NCI-H446 (cell line): Measurements from ENCODE around the gene PIEZO1.
"Not testable (repeated sequence)": the region's sequence is repeated elsewhere in the genome, so short reads cannot be mapped to it uniquely, and the experiment has no call there.

Source experiments
- DNase-seq, 2 experiments: peaks; one replicate each; lab custom pipeline; 2025; lab: John Stamatoyannopoulos, UW

Gene PIEZO1, protein sequence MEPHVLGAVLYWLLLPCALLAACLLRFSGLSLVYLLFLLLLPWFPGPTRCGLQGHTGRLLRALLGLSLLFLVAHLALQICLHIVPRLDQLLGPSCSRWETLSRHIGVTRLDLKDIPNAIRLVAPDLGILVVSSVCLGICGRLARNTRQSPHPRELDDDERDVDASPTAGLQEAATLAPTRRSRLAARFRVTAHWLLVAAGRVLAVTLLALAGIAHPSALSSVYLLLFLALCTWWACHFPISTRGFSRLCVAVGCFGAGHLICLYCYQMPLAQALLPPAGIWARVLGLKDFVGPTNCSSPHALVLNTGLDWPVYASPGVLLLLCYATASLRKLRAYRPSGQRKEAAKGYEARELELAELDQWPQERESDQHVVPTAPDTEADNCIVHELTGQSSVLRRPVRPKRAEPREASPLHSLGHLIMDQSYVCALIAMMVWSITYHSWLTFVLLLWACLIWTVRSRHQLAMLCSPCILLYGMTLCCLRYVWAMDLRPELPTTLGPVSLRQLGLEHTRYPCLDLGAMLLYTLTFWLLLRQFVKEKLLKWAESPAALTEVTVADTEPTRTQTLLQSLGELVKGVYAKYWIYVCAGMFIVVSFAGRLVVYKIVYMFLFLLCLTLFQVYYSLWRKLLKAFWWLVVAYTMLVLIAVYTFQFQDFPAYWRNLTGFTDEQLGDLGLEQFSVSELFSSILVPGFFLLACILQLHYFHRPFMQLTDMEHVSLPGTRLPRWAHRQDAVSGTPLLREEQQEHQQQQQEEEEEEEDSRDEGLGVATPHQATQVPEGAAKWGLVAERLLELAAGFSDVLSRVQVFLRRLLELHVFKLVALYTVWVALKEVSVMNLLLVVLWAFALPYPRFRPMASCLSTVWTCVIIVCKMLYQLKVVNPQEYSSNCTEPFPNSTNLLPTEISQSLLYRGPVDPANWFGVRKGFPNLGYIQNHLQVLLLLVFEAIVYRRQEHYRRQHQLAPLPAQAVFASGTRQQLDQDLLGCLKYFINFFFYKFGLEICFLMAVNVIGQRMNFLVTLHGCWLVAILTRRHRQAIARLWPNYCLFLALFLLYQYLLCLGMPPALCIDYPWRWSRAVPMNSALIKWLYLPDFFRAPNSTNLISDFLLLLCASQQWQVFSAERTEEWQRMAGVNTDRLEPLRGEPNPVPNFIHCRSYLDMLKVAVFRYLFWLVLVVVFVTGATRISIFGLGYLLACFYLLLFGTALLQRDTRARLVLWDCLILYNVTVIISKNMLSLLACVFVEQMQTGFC (N-terminal part only)

DNA sequence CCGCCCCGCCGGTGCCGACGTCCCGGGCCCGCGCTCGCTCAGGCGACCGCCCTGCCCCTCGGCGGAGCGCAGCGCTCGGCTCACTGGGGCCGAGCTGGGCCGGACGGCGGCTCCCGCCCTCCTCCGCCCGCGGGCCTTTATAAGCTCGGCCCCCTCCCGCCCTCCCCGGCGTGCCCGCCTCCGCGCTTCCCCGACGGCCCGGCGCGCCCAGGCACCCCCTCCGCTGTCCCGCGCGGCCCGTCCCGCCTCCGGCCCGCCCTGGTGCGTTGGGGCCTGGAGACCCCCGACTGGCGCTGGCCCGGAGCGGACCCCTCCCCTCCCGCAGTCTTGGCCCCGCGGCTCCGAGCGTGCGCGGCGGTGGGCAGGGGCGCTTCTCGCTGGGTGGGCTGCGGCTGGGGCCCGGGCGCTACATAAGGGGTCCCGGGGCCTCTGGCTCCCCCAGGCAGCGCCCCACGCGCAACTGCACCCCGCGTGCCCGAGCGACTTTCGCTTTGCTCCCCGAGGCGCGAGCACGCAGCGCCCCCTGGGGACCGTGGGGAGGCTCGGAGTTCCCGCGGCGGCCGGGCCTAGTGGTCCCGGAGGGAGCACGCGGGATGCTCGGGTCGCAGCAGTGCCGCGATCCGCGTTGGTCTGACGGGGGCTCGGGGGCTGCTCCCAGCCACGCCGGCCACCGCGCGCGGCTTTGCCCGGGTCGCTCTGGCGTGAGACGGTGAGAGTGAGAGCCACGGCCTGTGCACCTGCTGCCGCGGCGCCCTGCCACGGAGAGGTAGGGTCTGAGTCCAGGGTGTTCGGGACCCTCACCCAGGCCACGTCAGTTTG lies at the start of gene PIEZO1:
PIEZO1 (minus strand) TSS at position 115 of the 819 bp plus-strand sequence. CDS start 256 bp downstream, outside the sequence.
- no peak for DNase-seq

DNA sequence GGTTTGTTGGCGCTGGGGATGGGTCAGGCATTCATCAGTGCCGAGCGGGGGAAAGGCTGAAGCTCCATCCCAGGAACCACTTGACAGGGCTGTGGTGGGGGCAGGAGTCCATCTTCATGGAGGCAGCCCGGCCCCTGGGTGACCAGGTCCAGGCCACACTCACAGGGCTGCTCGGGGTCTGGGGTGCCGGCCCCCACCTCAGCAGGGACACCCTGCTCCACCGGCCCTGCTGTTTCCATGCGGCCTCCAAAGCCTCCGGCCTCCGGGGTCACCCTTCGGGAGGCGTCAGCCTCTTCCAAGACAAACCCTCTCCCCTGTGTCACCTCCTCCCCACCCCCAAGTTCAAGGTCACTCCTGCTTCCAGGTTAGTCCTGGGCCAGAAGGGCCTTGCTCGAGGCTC lies 49.6 kb upstream of the PIEZO1 start:
- DNase-seq: no peak

DNA sequence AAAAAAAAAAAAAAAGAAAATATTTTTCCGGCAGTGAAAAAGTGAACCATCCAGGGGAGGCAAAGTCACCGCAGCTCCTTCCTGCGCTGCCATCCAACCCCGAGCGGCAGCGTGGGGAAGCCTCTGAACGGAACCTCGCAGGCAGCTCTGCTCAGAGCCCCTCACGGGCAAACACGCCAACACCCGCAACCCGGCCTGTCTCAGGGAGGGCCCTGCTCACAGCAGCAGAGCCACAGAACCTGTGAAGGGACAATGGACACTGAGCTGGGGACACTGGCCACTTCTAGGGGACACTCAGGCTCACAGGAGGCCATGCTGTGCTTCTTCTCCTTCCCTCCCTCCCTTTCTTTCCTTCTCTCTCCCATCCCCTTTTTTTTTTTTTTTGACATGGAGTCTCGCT lies 48.1 kb upstream of the PIEZO1 start:
- DNase-seq: no peak

DNA sequence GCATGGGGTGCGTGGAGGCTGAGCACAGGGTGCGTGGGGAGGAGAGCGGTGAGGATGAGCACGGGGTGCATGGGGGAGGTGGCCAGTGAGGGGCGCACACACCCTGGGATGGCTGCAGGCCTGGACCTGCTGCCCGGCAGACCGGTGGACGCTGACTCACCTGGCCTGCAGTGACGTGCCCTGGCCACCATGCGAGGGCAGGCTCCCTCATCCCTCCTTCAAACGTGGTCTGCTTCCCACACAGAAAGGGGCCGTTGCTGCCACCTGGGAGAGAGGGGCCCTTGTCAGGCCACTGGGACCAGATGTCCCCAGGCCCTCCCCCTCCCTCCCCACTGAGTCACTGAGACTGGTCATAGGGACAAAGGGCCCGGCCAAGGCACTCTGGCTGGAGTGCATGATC lies 46.8 kb upstream of the PIEZO1 start:
- no peak for DNase-seq

DNA sequence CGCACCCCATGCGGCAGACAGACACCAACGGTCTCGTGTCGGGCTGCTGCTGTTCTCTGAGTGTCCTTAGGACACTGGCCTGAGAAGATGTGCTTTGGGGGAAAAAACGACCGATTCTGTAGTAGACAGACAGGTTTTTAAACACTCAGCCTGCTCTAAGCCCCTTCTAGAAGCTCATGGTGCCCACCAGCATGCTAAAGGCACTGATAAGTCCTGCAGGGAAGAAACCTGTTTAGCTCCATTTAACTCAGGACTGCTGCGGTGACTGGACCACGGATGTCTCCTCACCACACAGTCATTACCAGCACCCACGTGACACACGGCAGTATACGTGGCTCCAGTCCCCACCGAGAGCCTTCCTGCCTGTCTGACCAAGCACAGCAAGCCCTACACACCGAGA lies 45.8 kb upstream of the PIEZO1 start:
- DNase-seq: no peak

DNA sequence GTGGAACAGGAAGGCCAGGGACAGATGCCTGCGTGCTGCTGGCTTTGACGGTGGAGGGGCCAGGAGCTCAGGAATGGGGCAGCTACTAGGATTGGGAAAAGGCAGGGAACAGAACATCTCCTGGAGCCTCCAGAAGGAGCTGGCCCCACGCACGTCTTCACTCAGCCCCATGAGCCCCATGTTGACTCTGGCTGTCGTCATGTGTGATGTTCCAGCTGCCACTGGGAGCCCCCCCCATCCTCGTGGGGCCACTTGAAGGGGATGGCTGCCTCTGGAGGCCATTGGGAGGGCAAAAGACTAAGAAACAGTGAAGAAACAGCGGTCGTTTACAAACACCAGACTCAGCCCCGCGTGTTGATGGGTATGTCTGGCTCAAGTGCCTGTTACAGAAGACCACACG lies 45.2 kb upstream of the PIEZO1 start:
- DNase-seq: no peak

DNA sequence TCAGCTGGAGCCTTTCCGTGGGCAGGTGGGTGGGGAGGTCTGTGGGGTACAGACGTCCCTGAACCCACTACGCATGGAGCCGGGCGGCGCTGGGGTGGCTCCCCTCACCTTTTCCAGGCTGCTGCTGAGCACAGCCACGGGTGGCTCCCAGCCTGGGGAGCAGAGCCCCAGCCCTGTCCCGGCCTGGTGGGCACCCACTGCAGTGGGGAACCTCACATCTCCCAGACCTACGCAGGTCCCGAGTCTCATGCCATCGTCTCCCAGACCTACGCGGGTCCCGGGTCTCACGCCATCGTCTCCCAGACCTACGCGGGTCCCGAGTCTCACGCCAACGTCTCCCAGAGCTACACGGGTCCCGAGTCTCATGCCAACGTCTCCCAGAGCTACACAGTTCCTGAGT lies 43.7 kb upstream of the PIEZO1 start:
- no peak for DNase-seq

DNA sequence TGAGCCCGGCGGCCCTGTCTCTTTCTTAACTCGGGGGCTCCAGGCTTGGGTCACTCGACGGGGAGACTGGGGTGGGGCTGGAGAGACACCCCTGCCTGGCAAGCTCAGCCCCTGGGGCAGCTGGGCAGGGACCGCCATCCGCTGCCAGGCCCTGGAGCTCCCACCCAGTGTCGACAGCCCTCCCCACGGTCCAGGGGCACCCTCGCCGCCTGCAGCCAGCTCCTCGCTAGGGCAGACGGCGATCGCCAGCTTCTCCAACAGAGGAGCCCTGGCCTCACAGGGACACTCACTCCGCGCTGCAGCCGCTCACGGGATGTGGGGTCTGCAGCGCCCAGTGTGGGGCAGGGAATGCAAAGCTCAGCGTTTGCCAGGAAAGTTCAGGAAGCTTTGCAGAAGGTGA lies 42.7 kb upstream of the PIEZO1 start:
- no peak for DNase-seq

DNA sequence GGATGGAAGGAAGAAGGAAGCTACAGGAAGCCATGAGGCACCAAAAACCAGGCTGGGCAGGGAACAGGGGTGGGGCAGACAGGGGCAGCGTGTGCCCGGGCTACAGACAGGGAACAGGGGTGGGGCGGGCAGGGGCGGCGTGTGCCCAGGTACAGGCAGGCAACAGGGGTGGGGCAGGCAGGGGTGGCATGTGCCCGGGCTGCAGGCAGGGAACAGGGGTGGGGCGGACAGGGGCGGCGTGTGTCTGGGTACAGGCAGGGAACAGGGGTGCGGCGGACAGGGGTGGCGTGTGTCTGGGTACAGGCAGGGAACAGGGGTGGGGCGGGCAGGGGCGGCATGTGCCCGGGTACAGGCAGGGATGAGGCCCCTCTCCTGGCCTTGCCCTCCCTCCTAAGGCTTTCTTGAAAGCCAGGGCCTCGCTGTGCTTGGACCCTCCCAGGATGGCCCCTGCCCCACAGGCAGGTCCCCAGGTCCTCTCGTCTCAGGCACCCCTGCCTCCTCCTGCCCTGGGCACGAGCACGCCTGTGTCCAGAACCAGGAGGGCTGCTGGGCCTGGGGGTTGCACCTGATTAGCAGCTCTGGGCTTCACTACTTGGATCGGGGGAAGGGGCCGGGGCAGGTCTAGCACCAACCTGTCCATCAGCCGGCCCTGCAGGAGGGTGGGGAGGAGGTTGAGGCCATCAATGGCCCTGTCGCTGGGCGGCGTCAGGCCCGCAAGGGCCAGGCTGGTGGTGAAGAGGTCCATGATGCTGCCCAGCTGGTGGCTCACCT lies 41.2 kb upstream of the PIEZO1 start:
- DNase-seq: no peak

DNA sequence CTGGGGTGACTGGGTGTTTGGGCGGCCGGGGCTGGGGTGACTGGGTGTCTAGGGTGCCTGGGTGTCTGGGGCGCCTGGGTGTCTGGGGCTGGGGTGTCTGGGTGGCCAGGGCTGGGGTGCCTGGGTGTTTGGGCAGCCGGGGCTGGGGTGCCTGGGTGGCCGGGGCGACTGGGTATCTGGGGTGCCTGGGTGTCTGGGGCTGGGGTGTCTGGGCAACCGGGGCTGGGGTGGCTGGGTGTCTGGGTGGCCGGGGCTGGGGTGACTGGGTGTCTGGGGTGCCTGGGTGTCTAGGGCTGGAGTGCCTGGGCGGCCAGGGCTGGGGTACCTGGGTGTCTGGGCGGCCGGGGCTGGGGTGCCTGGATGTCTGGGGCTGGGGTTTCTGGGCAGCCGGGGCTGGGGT lies 40.1 kb upstream of the PIEZO1 start:
- DNase-seq: no peak

DNA sequence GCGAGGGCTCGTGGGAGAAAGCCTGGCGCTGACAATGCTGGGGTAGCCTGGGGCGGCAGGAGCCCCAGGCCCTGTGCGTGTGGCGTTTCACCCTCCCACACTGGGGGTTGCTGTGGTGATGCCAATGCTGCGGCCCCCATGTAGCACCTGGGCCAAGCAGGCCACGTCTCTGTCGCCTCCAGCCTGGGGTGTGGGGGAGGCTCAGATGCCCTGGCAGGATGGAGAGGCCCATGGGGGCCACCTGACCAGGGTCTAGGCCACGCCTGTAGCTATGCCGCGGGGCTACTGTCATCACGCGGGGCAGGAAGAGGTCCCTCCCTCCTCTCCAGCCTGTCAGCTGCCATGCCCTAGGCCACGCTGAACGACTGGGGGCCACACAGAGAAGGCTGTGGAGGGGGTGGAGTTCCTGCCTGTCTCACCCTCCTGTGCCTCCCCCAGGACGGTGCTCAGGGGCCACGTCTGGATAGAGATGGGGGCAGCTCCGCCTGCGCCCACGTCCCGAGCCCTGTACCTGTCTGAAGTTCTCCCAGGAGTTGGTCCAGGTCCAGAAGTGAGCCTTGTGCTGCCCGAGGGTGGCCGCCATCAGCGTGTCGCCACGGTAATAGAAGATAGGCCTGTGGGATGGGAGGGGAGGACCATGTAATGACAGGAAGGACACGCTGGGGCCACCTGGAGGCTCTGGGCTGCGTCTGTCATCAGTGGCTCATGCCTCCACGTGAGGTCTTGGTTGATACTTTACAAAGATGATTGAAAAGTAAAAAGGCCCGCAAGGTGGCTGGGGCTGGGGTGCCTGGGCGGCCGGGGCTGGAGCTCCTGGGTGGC lies 39.4 kb upstream of the PIEZO1 start:
- no peak for DNase-seq

DNA sequence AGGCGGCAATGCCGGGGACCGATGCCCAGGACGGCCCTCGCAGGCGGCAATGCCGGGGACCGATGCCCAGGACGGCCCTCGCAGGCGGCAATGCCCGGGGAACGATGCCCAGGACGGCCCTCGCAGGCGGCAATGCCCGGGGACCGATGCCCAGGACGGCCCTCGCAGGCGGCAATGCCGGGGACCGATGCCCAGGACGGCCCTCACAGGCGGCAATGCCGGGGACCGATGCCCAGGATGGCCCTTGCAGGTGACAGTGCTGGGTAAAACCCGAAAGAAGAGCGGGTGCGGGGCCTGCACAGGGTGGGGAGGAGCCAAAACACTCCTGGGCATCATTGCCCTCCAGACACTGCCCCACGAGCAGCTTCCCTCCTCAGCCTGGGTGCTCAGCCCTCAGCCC lies 38.6 kb upstream of the PIEZO1 start:
- not testable (repeated sequence) for DNase-seq

DNA sequence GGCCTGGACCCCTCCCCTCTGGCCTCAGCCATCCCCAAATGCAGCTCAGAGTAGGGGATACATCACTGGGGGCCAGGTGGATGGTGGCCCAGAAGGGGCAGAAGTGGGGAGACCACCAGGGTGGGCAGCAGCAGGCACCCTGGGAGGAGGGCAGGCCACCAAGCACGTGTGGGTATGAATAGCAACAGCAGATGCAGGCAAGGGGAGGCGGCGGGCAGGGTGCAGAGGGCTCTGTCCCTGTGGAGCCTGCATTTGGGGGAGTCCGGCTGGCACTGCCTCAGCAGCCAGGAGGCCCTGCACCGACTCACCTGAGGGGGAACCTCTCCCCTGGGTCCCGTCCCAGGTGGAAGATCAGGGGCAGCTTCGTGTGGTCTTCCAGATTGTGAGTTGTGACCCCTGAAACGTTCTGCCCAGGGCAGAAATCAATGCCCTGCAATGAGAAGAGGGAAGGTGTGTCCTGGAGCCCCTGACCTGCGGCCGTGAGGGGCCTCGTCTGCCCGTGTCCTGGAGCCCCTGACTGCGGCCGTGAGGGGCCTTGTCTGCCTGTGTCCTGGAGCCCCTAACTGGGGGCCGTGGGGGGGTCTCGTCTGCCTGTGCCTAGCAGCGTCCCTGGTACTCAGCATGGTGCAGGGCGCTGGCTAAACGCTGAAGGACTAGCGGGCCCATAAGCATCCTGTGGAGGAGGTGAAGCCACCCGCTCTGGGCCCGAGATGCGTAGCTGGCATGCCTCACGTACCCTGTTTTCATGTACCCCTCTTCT lies 37.4 kb upstream of the PIEZO1 start:
- DNase-seq: no peak

DNA sequence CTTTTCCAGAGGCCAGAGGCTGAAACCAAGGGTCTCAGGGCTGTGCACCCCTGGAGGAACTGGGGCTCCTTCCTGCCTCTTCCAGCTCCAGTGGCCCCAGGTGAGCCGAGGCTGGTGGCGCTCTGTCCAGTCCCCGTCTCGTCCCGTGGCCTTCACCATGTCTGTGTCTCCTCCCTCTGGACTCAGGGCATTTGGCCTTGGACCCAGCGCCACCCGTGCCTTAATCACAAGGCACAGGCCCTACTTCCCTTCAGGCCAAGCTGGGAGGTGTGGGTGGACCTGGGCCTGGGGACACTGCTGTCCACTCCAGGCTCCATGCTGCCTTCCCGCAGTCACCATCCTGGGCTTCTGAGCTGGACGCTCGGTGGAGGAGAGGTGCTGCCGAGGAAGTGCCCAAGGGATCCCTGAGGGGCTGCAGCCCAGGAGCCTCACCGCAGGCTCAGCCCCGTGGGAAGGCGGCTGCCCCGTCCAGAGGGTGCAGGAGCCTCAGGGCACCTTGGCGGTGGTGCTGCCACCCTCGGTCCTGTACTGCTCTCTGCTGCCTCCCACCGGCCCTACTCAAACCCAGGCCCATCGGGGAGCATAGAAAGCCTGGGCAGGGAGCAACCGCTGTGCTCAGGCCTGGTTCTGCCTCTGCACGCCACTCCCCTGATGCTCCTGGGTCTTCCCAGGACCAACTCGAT lies 36.3 kb upstream of the PIEZO1 start:
- DNase-seq: no peak

DNA sequence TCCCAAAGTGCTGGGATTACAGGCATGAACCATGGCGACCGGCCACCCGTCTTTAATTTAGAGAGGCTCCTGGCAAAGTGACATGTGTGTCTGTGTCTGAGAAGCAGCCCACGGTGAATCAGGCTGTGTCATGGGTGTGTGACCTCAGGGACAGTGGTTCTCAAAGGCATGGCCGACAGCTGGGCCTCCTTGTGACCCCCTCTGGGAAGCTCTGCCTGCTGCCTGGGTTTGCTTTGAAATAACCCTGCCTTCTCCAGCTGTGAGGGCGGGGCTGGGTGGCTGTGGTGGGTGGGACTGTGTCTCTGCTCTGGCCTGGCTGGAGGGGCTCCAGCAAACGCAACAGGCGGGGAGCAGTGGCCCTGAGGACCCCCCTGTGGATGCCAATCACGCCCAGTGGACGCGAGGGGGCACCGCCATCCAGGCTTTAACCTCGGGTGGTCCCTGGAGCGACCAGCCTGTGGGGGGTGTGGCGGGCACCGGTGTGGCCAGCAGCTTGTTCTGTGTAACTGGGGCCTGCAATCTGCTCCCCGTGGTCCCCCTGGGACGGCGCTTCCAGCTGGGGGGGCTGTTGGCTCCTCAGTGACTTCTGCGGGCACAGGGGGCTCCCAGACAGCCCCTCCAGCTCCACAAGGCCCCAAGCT lies 35.5 kb upstream of the PIEZO1 start:
- no peak for DNase-seq

DNA sequence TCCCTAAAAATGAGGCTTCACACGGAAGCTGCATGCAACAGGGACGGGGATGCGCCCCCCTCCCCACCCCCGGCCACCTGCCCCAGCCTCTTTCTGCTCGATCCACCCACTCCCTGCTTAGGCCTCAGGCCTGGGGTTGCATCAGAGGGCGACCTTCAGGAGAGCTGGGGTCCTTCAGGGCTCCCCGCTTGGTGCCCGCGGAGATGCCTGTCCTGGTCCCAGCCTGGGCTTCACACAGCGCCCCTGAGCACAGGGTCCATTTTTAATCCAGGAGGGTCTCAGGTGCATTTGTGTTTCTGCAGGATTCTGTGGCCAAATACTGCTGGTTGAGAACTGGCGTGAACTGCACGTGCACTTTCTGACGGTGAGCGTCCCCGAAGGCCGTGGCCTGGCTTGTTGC lies 34.1 kb upstream of the PIEZO1 start:
- DNase-seq: no peak

DNA sequence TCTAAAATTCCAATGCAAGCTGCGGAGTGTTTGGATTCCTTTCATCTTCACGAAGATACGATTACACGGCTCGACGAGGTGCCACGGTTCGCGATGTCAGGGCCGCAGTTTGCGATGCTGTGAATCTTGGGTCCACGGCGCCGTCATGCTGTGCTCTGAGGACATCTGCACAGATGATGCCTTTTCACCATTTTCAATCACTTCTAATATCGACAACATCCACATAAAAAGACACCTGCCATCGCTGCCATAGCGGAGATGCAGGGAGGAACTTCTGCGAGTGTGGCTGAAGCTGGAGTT lies 33.5 kb upstream of the PIEZO1 start:
- DNase-seq: no peak
